ENCODE results near the gene CEP135. TPM values are rescaled to one million over a fixed set of nuclear protein-coding genes. Genes with fewer than 3 reads are reported as not detected.

CEP135 gene
- total RNA-seq, 1 donor from 2014 or later = 6.1 TPM

- DNase-seq (ENCODE audit: extremely low spot score in 2 of 2) = no peak
- Histone ChIP-seq H3K27ac (no peak overlapping the region), H3K4me1 (no peaks in the 10 kb centered on the region), H3K4me3 (no peak overlapping the region), H3K27me3 (no peaks in the 10 kb centered on the region), H3K9me3 (no peaks in the 10 kb centered on the region), H3K36me3 (no peaks in the 10 kb centered on the region)
- intact Hi-C loops (cut with DNase I) = no loop called here
- TF ChIP-seq POLR2A (IDR thresholded peaks at IDR 0.05) (no peak), CTCF (IDR thresholded peaks at IDR 0.05) (no peak), POLR2AphosphoS5 (IDR thresholded peaks at IDR 0.05; ENCODE audit: insufficient read depth in 1 of 2, low read depth in 1 of 2) (no peak)
These were observed 28.2 kb upstream of the CEP135 start for GRCh38 chr4:55920571-55920970.

GRCh38 chr4:55921093-55921492 is 27.7 kb upstream of the CEP135 start:
- no peaks in the 10 kb centered on the region for H3K9me3 ChIP-seq
- no peaks in the 10 kb centered on the region for H3K36me3 ChIP-seq
- intact Hi-C loops (cut with DNase I) = no loop called here
- TF ChIP-seq POLR2A (IDR thresholded peaks at IDR 0.05) (no peak), POLR2AphosphoS5 (IDR thresholded peaks at IDR 0.05; ENCODE audit: insufficient read depth in 1 of 2, low read depth in 1 of 2) (no peak), CTCF (IDR thresholded peaks at IDR 0.05) (no peak)
- no peak overlapping the region for H3K4me3 ChIP-seq
- H3K27me3 ChIP-seq = no peaks in the 10 kb centered on the region
- no peaks in the 10 kb centered on the region for H3K4me1 ChIP-seq
- H3K27ac ChIP-seq = no peak overlapping the region
- DNase-seq (ENCODE audit: extremely low spot score in 2 of 2) = no peak

- intact Hi-C loops (cut with DNase I) = no loop called here
- H3K9me3 ChIP-seq = no peaks in the 10 kb centered on the region
- no peak for DNase-seq (ENCODE audit: extremely low spot score in 2 of 2)
These were observed 23.5 kb upstream of the CEP135 start for GRCh38 chr4:55925241-55925640.

GRCh38 chr4:55926610-55927009 is 22.1 kb upstream of the CEP135 start:
- intact Hi-C loops (cut with DNase I) = no loop called here
- Histone ChIP-seq H3K27ac (no peak overlapping the region), H3K9me3 (no peaks in the 10 kb centered on the region), H3K36me3 (no peaks in the 10 kb centered on the region), H3K4me3 (no peak overlapping the region), H3K4me1 (no peaks in the 10 kb centered on the region), H3K27me3 (no peaks in the 10 kb centered on the region)
- TF ChIP-seq POLR2AphosphoS5 (IDR thresholded peaks at IDR 0.05; ENCODE audit: insufficient read depth in 1 of 2, low read depth in 1 of 2) (no peak), CTCF (IDR thresholded peaks at IDR 0.05) (no peak), POLR2A (IDR thresholded peaks at IDR 0.05) (no peak)
- DNase-seq (ENCODE audit: extremely low spot score in 2 of 2) = no peak

More at GRCh38 chr4:55925241-55925640, 23.5 kb upstream of the CEP135 start:
- TF ChIP-seq CTCF (IDR thresholded peaks at IDR 0.05) (no peak), POLR2A (IDR thresholded peaks at IDR 0.05) (no peak), POLR2AphosphoS5 (IDR thresholded peaks at IDR 0.05; ENCODE audit: insufficient read depth in 1 of 2, low read depth in 1 of 2) (no peak)
- Histone ChIP-seq H3K4me1 (no peaks in the 10 kb centered on the region), H3K36me3 (no peaks in the 10 kb centered on the region), H3K27me3 (no peaks in the 10 kb centered on the region), H3K27ac (no peak overlapping the region), H3K4me3 (no peak overlapping the region)

- TF ChIP-seq POLR2A (IDR thresholded peaks at IDR 0.05) (no peak), CTCF (IDR thresholded peaks at IDR 0.05) (no peak), POLR2AphosphoS5 (IDR thresholded peaks at IDR 0.05; ENCODE audit: insufficient read depth in 1 of 2, low read depth in 1 of 2) (no peak)
These were observed 20.8 kb upstream of the CEP135 start for GRCh38 chr4:55927803-55928437.

More at GRCh38 chr4:55927803-55928437, 20.8 kb upstream of the CEP135 start:
- Histone ChIP-seq H3K9me3 (no peaks in the 10 kb centered on the region), H3K27ac (no peak overlapping the region), H3K4me1 (no peaks in the 10 kb centered on the region), H3K36me3 (no peaks in the 10 kb centered on the region), H3K4me3 (no peak overlapping the region), H3K27me3 (no peaks in the 10 kb centered on the region)
- DNase-seq (ENCODE audit: extremely low spot score in 2 of 2) = no peak
- intact Hi-C loops (cut with DNase I) = no loop called here
